ENCODE results near the gene PLPP3.

Gene PLPP3

GRCh38 chr1:56525489-56526041, 53.8 kb downstream of the PLPP3 start:
- DNase-seq (ENCODE audit: low read depth in 2 of 2, low spot score in 1 of 2), result no peak

GRCh38 chr1:56524263-56524662, 55.1 kb downstream of the PLPP3 start:
- DNase-seq (ENCODE audit: low read depth in 2 of 2, low spot score in 1 of 2), result no peak

GRCh38 chr1:56522680-56523079, 56.7 kb downstream of the PLPP3 start:
- DNase-seq (ENCODE audit: low read depth in 2 of 2, low spot score in 1 of 2), result no peak

GRCh38 chr1:56520016-56520601, 59.3 kb downstream of the PLPP3 start:
- no peak for DNase-seq (ENCODE audit: low read depth in 2 of 2, low spot score in 1 of 2)

- no peak for DNase-seq (ENCODE audit: low read depth in 2 of 2, low spot score in 1 of 2)
These were observed 61.8 kb downstream of the PLPP3 start for GRCh38 chr1:56517404-56518130.

GRCh38 chr1:56516539-56517252, 62.7 kb downstream of the PLPP3 start:
- no peak for DNase-seq (ENCODE audit: low read depth in 2 of 2, low spot score in 1 of 2)

GRCh38 chr1:56515898-56516538, 63.3 kb downstream of the PLPP3 start:
- no peak for DNase-seq (ENCODE audit: low read depth in 2 of 2, low spot score in 1 of 2)

- no peak for DNase-seq (ENCODE audit: low read depth in 2 of 2, low spot score in 1 of 2)
These were observed 66.5 kb downstream of the PLPP3 start for GRCh38 chr1:56512724-56513494.

GRCh38 chr1:56511766-56512165, 67.6 kb downstream of the PLPP3 start:
- no peak for DNase-seq (ENCODE audit: low read depth in 2 of 2, low spot score in 1 of 2)

- DNase-seq (ENCODE audit: low read depth in 2 of 2, low spot score in 1 of 2), result no peak
These were observed 68.0 kb downstream of the PLPP3 start for GRCh38 chr1:56511364-56511763.

- no peak for DNase-seq (ENCODE audit: low read depth in 2 of 2, low spot score in 1 of 2)
These were observed 68.7 kb downstream of the PLPP3 start for GRCh38 chr1:56510642-56511021.

- no peak for DNase-seq (ENCODE audit: low read depth in 2 of 2, low spot score in 1 of 2)
These were observed 69.4 kb downstream of the PLPP3 start for GRCh38 chr1:56509713-56510641.

- DNase-seq (ENCODE audit: low read depth in 2 of 2, low spot score in 1 of 2), result no peak
These were observed 70.8 kb downstream of the PLPP3 start for GRCh38 chr1:56508523-56508983.

GRCh38 chr1:56507925-56508522, 71.3 kb downstream of the PLPP3 start:
- DNase-seq (ENCODE audit: low read depth in 2 of 2, low spot score in 1 of 2), result no peak

GRCh38 chr1:56506951-56507491, 72.3 kb downstream of the PLPP3 start:
- DNase-seq (ENCODE audit: low read depth in 2 of 2, low spot score in 1 of 2), result no peak

GRCh38 chr1:56505792-56506743, 73.3 kb downstream of the PLPP3 start:
- no peak for DNase-seq (ENCODE audit: low read depth in 2 of 2, low spot score in 1 of 2)

- DNase-seq (ENCODE audit: low read depth in 2 of 2, low spot score in 1 of 2), result no peak
These were observed 76.6 kb downstream of the PLPP3 start for GRCh38 chr1:56502700-56503245.

GRCh38 chr1:56501888-56502287, 77.5 kb downstream of the PLPP3 start:
- DNase-seq (ENCODE audit: low read depth in 2 of 2, low spot score in 1 of 2), result no peak

Measured in stimulated activated CD8-positive, alpha-beta memory T cell treated with anti-CD3 and anti-CD28 coated beads, Interleukin-4, amount 100 ng/mL, for 4 hours (primary cell).